HepG2 (cell line): ENCODE results near the gene ENTHD1. TPM values are rescaled to one million over a fixed set of nuclear protein-coding genes. Genes with fewer than 3 reads are reported as not detected.

Experiments
- ATAC-seq: fragments of 200-7000 bp; cut with Tn5 transposase; 3 replicates; pipeline ENCODE4 v1.9.1; 2020; ENCODE audit warnings: mild to moderate bottlenecking, moderate library complexity
- BruUV-seq: library from RNA; stranded (reverse); fragments of 400-500 nt; replicated peaks from 2 replicates; lab custom pipeline; 2021; lab: Mats Ljungman, UMichigan
- CTCF ChIA-PET: fragments of 300-600 bp; formaldehyde crosslinking; extraction: SDS; loops from one replicate; lab custom pipeline; 2021; ENCODE audit warnings: low total read pairs, inconsistent platforms, low intra/inter-chr PET ratio; lab: Yijun Ruan, JAX
- POLR2A ChIA-PET: fragments of 350-600 bp; sonication (Branson Sonifier 250); formaldehyde crosslinking; loops from one replicate; lab custom pipeline; 2020; ENCODE audit warnings: antibody characterized with exemption, inconsistent platforms; lab: Yijun Ruan, JAX
- DNase-seq: peaks from one replicate; pipeline ENCODE4 v3.0.0-alpha.2; 2015; ENCODE audit warnings: low spot score
- FAIRE-seq: peaks from 3 replicates; lab custom pipeline; 2011; peaks lifted over from hg19 to GRCh38; lab: Jason Lieb, UNC
- H2AFZ ChIP-seq: one replicate; pipeline ENCODE4 v1.6.1; 2011; ENCODE audit warnings: low read length, inconsistent platforms
- H3K27ac ChIP-seq: fragments of 300-600 bp; 3 replicates; pipeline ENCODE4 v1.8.0; 2011; ENCODE audit warnings: mixed run types, mild to moderate bottlenecking, mixed read lengths, low read length, inconsistent platforms; ENCODE audit not compliant: insufficient read depth; ENCODE audit errors: extremely low read length
- H3K27me3 ChIP-seq, 2 experiments: fragments of 200-600 bp in 1 of 2; 2 replicates in 1 of 2; 3 replicates in 1 of 2; pipeline versions ENCODE4 v1.6.0 to v1.8.0; 2011; ENCODE audit warnings: low read length in 2 of 2, mild to moderate bottlenecking in 2 of 2, moderate library complexity in 2 of 2, inconsistent platforms in 1 of 2; ENCODE audit not compliant: insufficient read depth in 2 of 2, control insufficient read depth in 1 of 2
- H3K36me3 ChIP-seq, 2 experiments: fragments of 200-600 bp in 1 of 2; replicated peaks in 1 of 2; 2 replicates in 1 of 2; 3 replicates in 1 of 2; pipeline versions ENCODE4 v1.5.1 to v1.8.0; 2011; ENCODE audit warnings: low read length in 2 of 2, inconsistent platforms in 1 of 2; ENCODE audit not compliant: insufficient read depth in 2 of 2, control insufficient read depth in 1 of 2
- H3K4me1 ChIP-seq: 2 replicates; pipeline ENCODE4 v1.5.1; 2012; ENCODE audit warnings: low read length, inconsistent platforms; ENCODE audit not compliant: insufficient read depth
- H3K4me2 ChIP-seq: 2 replicates; pipeline ENCODE4 v1.6.0; 2011; ENCODE audit warnings: low read depth, low read length, inconsistent platforms
- H3K4me3 ChIP-seq, 3 experiments: fragments of 200-600 bp in 1 of 3; sonication (generic), shearing (Covaris generic) in 1 of 3; replicated peaks in 1 of 3; 2 replicates each; pipeline ENCODE4 v1.5.1; 2011 to 2016; ENCODE audit warnings: low read length in 3 of 3, inconsistent platforms in 2 of 3, low read depth in 2 of 3, mild to moderate bottlenecking in 2 of 3, control low read depth in 1 of 3, mixed read lengths in 1 of 3; ENCODE audit not compliant: insufficient read depth in 1 of 3
- H3K79me2 ChIP-seq: one replicate; pipeline ENCODE4 v1.6.1; 2011; ENCODE audit warnings: low read length, inconsistent platforms; ENCODE audit not compliant: insufficient read depth
- H3K9ac ChIP-seq: 2 replicates; pipeline ENCODE4 v1.6.0; 2011; ENCODE audit warnings: mild to moderate bottlenecking, low read depth, low read length, inconsistent platforms; ENCODE audit not compliant: insufficient read depth
- H3K9me3 ChIP-seq: 2 replicates; pipeline ENCODE4 v1.5.1; 2012; ENCODE audit warnings: mild to moderate bottlenecking, low read length
- H4K20me1 ChIP-seq: 2 replicates; pipeline ENCODE4 v1.6.0; 2011; ENCODE audit warnings: inconsistent platforms, mild to moderate bottlenecking, low read length, moderate library complexity; ENCODE audit not compliant: insufficient read depth
- CHD2 ChIP-seq: IDR thresholded peaks from 2 replicates; pipeline ENCODE4 v1.6.1; 2011; ENCODE audit warnings: low read depth, low read length, improper control_type of control experiment
- FOXM1 ChIP-seq: sonication (generic); formaldehyde crosslinking; IDR thresholded peaks from 2 replicates; pipeline ENCODE4 v1.5.0; 2020; ENCODE audit warnings: missing genetic modification reagents
- JDP2 ChIP-seq: sonication (generic); formaldehyde crosslinking; IDR thresholded peaks from 2 replicates; pipeline ENCODE4 v1.8.1; 2022; ENCODE audit warnings: missing genetic modification reagents, borderline replicate concordance
- MNT ChIP-seq: fragments of 450-650 bp; IDR thresholded peaks from 2 replicates; pipeline ENCODE4 v1.6.1; 2016
- SIX4 ChIP-seq: sonication (generic); formaldehyde crosslinking; IDR thresholded peaks from 2 replicates; pipeline ENCODE4 v1.4.0; 2020; ENCODE audit warnings: missing genetic modification reagents
- TAF15 ChIP-seq: fragments of 200-400 bp; formaldehyde crosslinking; IDR thresholded peaks from one replicate; pipeline ENCODE4 v1.6.1; 2018; ENCODE audit warnings: mild to moderate bottlenecking, low read depth, low read length; ENCODE audit not compliant: poor library complexity, severe bottlenecking
- ZFP1 ChIP-seq: IDR thresholded peaks from 2 replicates; pipeline ENCODE4 v1.6.1; 2016
- ZNF205 ChIP-seq: IDR thresholded peaks from 2 replicates; pipeline ENCODE4 v1.6.1; 2018; ENCODE audit warnings: missing biosample characterization, missing genetic modification reagents
- ZNF335 ChIP-seq: sonication (generic); formaldehyde crosslinking; IDR thresholded peaks from 2 replicates; pipeline ENCODE4 v1.4.0; 2020; ENCODE audit warnings: missing genetic modification reagents
- ZNF362 ChIP-seq: sonication (generic); formaldehyde crosslinking; IDR thresholded peaks from 2 replicates; pipeline ENCODE4 v1.4.0; 2020; ENCODE audit warnings: missing genetic modification reagents, mild to moderate bottlenecking, borderline replicate concordance
- ZNF615 ChIP-seq: sonication (generic); formaldehyde crosslinking; IDR thresholded peaks from 2 replicates; pipeline ENCODE4 v1.5.0; 2020; ENCODE audit warnings: mild to moderate bottlenecking, missing genetic modification reagents, borderline replicate concordance
- ZNF691 ChIP-seq: sonication (generic); formaldehyde crosslinking; IDR thresholded peaks from 2 replicates; pipeline ENCODE4 v1.4.0; 2020; ENCODE audit warnings: missing genetic modification reagents, low read depth, mild to moderate bottlenecking, borderline replicate concordance
- ZNF7 ChIP-seq: IDR thresholded peaks from 2 replicates; pipeline ENCODE4 v1.6.1; 2016; ENCODE audit warnings: missing biosample characterization, missing genetic modification reagents
- ZNF776 ChIP-seq: sonication (generic); formaldehyde crosslinking; IDR thresholded peaks from 2 replicates; pipeline ENCODE4 v1.4.0; 2020; ENCODE audit warnings: mild to moderate bottlenecking, missing genetic modification reagents
- WGBS: methylation state at CpG from one replicate; pipeline ENCODE4 v1.1.6; 2017; ENCODE audit warnings: low lambda C conversion rate; 5-methylcytosine and 5-hydroxymethylcytosine counted together
- in situ Hi-C: cut with HindIII; loops from 2 replicates; pipeline ENCODE4 v1.10.0; 2017; ENCODE audit warnings: low pct_unique_long_range_greater_than_20kb; ENCODE audit not compliant: extremely low pct_ligation_motif_present
- intact Hi-C: fragments of 100-400 bp; cut with micrococcal nuclease; formaldehyde crosslinking; loops from one replicate; pipeline ENCODE4 v1.10.0; 2022; ENCODE audit not compliant: unreplicated experiment
- polyA plus RNA-seq, 8 experiments: library from polyadenylated mRNA; depleted of rRNA in 3 of 8; stranded (reverse) in 7 of 8; unstranded in 1 of 8; fragments of >200 nt; fragmentation: Illumina TruSeq in 4 of 8; extraction: Trizol in 4 of 8; gene quantifications; 2 replicates each; pipeline versions ENCODE4 v1.2.1 to v1.2.3, GENCODE V29; 2011 to 2016; ENCODE audit warnings: low read depth in 4 of 8, missing spikeins in 1 of 8, mixed read lengths in 1 of 8; ENCODE audit not compliant: insufficient read depth in 1 of 8
- total RNA-seq, 5 experiments: library from RNA; depleted of rRNA; stranded (reverse); fragments of >200 nt; fragmentation: Illumina TruSeq; extraction: Trizol; gene quantifications; 2 replicates each; pipeline ENCODE4 v1.2.3, GENCODE V29; 2016; ENCODE audit warnings: low read depth in 1 of 5

Gene ENTHD1
- total and polyA plus RNA-seq, 2 of the 13 experiments (the other 11 are each of a cell fraction or from before 2014, with no cell fraction given), result not detected

GRCh38 chr22:39697790-39698430, 195.7 kb downstream of the ENTHD1 start (continued):
- TF ChIP-seq SIX4 (CRISPR knock-in tag), result no peak
- TF ChIP-seq FOXM1 (CRISPR knock-in tag), result no peak
- TF ChIP-seq JDP2, result no peak
- TF ChIP-seq ZNF205 (CRISPR knock-in tag), result no peak
- TF ChIP-seq ZFP1 (CRISPR knock-in tag), result no peak
- TF ChIP-seq, all 625 proteins: peak for 0

- WGBS, result 3% methylated on average over 7 of the region's 14 CpGs
- no peak for FAIRE-seq
- no peaks in the 10 kb centered on the region for H3K36me3 ChIP-seq
- in situ Hi-C loops, result no loop called here
- no peak overlapping the region for H3K27ac ChIP-seq
- H3K27me3 ChIP-seq, result peaks cover 14 to 49% of the 10 kb centered on the region in 2 experiments
- no peak for ATAC-seq
- no peak overlapping the region for H3K4me3 ChIP-seq
- H3K4me1 ChIP-seq, result no peaks in the 10 kb centered on the region
- BruUV-seq, result no TSS peak
- intact Hi-C loops, result no loop called here
- no peaks in the 10 kb centered on the region for H3K79me2 ChIP-seq
- ChIA-PET POLR2A (no interaction called here), CTCF (no interaction called here)
- H3K9me3 ChIP-seq, result no peaks in the 10 kb centered on the region
- DNase-seq, result no peak
- no peak overlapping the region for H3K4me2 ChIP-seq
- H4K20me1 ChIP-seq, result no peaks in the 10 kb centered on the region
- no peak overlapping the region for H2AFZ ChIP-seq
- no peak overlapping the region for H3K9ac ChIP-seq
- TF ChIP-seq ZNF362 (CRISPR knock-in tag), result no peak
- no peak for TF ChIP-seq ZNF615 (CRISPR knock-in tag)
- no peak for TF ChIP-seq ZNF335 (CRISPR knock-in tag)
- TF ChIP-seq ZNF776 (CRISPR knock-in tag), result no peak
- TF ChIP-seq CHD2, result no peak
- TF ChIP-seq ZNF7 (CRISPR knock-in tag), result no peak
- no peak for TF ChIP-seq MNT
- no peak for TF ChIP-seq TAF15
- no peak for TF ChIP-seq ZNF691 (CRISPR knock-in tag)
These were observed 199.5 kb downstream of the ENTHD1 start for GRCh38 chr22:39693943-39694500.
